ENCODE results near the gene APP.

The APP gene

DNA sequence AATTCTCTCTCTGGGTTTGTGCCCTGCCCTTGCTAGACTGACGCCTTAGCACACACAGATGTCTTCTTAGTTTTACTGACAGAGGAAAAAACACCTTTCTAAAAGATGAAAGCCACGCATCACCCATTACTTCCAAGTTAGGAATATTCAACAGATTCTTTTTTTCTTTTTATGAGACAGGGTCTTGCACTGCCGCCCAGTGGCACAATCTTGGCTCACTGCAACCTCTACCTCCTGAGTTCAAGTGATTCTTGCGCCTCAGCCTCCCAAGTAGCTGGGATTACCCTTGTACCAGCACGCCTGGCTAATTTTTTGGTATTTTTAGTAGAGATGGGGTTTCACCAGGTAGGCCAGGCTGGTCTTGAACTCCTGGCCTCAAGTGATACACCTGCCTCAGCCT is 169.2 kb downstream of the APP start:
- H4K20me1 ChIP-seq (ENCODE audit: insufficient read depth, low read length) = no peaks in the 10 kb centered on the region
- no peaks in the 10 kb centered on the region for H3K4me1 ChIP-seq (ENCODE audit: insufficient read depth, low read length)
- no peaks in the 10 kb centered on the region for H3K27me3 ChIP-seq (ENCODE audit: insufficient read depth, low read length, poor library complexity)
- no peaks in the 10 kb centered on the region for H3K9me3 ChIP-seq (ENCODE audit: insufficient read depth, low read length, severe bottlenecking)
- no peak overlapping the region for H2AFZ ChIP-seq (ENCODE audit: low read depth, low read length)
- no peak overlapping the region for H3K4me3 ChIP-seq (ENCODE audit: low read depth in 1 of 2, low read length in 2 of 2)
- no peaks in the 10 kb centered on the region for H3K36me3 ChIP-seq (ENCODE audit: insufficient read depth, low read length)
- DNase-seq (no peak), ATAC-seq (ENCODE audit: insufficient read depth, low read depth) (no peak)
- H3K27ac ChIP-seq (ENCODE audit: low read length) = no peak overlapping the region
- TF ChIP-seq, protein P1, sequence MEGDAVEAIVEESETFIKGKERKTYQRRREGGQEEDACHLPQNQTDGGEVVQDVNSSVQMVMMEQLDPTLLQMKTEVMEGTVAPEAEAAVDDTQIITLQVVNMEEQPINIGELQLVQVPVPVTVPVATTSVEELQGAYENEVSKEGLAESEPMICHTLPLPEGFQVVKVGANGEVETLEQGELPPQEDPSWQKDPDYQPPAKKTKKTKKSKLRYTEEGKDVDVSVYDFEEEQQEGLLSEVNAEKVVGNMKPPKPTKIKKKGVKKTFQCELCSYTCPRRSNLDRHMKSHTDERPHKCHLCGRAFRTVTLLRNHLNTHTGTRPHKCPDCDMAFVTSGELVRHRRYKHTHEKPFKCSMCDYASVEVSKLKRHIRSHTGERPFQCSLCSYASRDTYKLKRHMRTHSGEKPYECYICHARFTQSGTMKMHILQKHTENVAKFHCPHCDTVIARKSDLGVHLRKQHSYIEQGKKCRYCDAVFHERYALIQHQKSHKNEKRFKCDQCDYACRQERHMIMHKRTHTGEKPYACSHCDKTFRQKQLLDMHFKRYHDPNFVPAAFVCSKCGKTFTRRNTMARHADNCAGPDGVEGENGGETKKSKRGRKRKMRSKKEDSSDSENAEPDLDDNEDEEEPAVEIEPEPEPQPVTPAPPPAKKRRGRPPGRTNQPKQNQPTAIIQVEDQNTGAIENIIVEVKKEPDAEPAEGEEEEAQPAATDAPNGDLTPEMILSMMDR (IDR thresholded peaks at IDR 0.05; ENCODE audit: borderline replicate concordance, extremely low read depth, low read length, poor library complexity, severe bottlenecking) = no peak
- TF ChIP-seq EZH2 (IDR thresholded peaks at IDR 0.05; ENCODE audit: borderline replicate concordance, low read depth, low read length, severe bottlenecking) = no peak
- no peak overlapping the region for H3K9ac ChIP-seq (ENCODE audit: low read depth, low read length)
- H3K4me2 ChIP-seq (ENCODE audit: insufficient read depth, low read length) = no peak overlapping the region
- H3K79me2 ChIP-seq (ENCODE audit: insufficient read depth, low read length) = no peaks in the 10 kb centered on the region

DNA sequence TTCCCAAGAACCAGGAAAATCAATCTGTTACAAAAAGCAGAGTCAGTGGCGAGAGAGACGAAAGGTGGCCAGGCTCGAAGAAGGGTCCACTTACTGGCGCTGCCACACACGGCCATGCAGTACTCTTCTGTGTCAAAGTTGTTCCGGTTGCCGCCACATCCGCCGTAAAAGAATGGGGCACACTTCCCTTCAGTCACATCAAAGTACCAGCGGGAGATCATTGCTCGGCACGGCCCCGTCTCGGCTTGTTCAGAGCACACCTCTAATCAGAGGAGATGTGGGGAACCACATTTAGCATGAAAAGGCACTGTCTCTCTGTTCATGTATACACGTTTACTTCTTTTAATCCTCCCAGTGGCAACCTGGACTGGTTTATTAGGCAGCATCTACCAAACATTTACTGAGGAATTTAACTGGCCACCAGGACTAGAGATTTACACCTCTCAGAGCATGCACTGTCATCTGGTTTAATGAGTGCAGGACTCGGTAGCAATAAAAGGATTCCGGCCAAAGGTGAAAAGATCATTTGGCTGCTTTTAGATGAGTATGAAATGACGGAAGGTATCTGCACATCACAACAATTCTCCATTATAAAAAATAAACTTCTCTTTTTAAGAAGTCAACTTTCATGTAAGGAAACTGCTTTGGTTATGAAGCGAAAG is 170.5 kb downstream of the APP start:
- DNase-seq (no peak), ATAC-seq (ENCODE audit: insufficient read depth, low read depth) (no peak)
- H3K9me3 ChIP-seq (ENCODE audit: insufficient read depth, low read length, severe bottlenecking) = no peaks in the 10 kb centered on the region
- H3K27ac ChIP-seq (ENCODE audit: low read length) = no peak overlapping the region
- no peak overlapping the region for H3K4me2 ChIP-seq (ENCODE audit: insufficient read depth, low read length)
- H3K27me3 ChIP-seq (ENCODE audit: insufficient read depth, low read length, poor library complexity) = no peaks in the 10 kb centered on the region
- no peaks in the 10 kb centered on the region for H3K4me1 ChIP-seq (ENCODE audit: insufficient read depth, low read length)
- no peak overlapping the region for H3K9ac ChIP-seq (ENCODE audit: low read depth, low read length)
- no peak overlapping the region for H2AFZ ChIP-seq (ENCODE audit: low read depth, low read length)
- H3K4me3 ChIP-seq (ENCODE audit: low read depth in 1 of 2, low read length in 2 of 2) = no peak overlapping the region
- TF ChIP-seq EZH2 (IDR thresholded peaks at IDR 0.05; ENCODE audit: borderline replicate concordance, low read depth, low read length, severe bottlenecking) = no peak
- TF ChIP-seq, protein P1 (IDR thresholded peaks at IDR 0.05; ENCODE audit: borderline replicate concordance, extremely low read depth, low read length, poor library complexity, severe bottlenecking) = no peak
- no peaks in the 10 kb centered on the region for H3K79me2 ChIP-seq (ENCODE audit: insufficient read depth, low read length)
- no peaks in the 10 kb centered on the region for H4K20me1 ChIP-seq (ENCODE audit: insufficient read depth, low read length)
- H3K36me3 ChIP-seq (ENCODE audit: insufficient read depth, low read length) = no peaks in the 10 kb centered on the region

DNA sequence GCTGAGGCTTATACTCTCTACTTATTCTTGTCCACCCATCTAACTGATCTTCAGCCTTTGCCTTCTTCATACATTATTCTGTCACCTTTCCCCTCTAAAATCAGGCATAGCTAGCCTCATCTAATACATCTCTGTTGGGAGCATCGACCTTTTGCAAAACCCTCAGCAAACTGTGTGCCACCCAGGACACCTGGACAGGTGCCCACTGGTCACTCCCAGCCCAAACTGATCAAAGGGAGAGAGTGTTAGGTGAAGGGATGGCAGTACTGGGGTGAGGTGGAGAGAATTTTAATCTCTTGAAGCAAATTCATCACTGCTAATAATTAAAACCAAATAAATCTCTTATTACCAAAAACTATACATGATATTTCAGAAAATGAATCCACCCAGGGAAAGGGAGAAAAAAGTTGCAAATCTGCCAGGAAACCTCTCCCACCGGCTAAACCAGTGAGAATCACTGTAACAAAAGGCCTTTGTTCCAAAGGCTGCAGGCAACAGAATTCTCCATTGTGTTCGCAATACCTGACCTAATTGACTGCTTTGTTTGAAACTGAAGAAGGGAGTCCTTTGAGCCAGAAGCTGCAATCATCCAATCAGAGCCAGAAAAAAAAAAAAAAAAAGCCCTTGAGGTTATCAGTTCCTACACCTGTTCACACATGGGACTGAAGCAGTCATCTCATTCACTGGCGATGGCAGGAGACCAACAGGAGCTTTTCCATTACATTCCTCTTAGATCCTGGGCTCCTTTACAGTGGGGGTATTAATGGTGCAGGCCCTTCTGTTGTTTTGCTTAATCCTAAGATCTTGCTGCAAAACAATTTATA is 172.6 kb downstream of the APP start:
- no peak overlapping the region for H3K9ac ChIP-seq (ENCODE audit: low read depth, low read length)
- no peaks in the 10 kb centered on the region for H3K79me2 ChIP-seq (ENCODE audit: insufficient read depth, low read length)
- DNase-seq (no peak), ATAC-seq (ENCODE audit: insufficient read depth, low read depth) (no peak)
- H3K27me3 ChIP-seq (ENCODE audit: insufficient read depth, low read length, poor library complexity) = no peaks in the 10 kb centered on the region
- no peaks in the 10 kb centered on the region for H3K36me3 ChIP-seq (ENCODE audit: insufficient read depth, low read length)
- H3K4me2 ChIP-seq (ENCODE audit: insufficient read depth, low read length) = no peak overlapping the region
- H3K27ac ChIP-seq (ENCODE audit: low read length) = no peak overlapping the region
- H3K4me1 ChIP-seq (ENCODE audit: insufficient read depth, low read length) = no peaks in the 10 kb centered on the region
- H3K9me3 ChIP-seq (ENCODE audit: insufficient read depth, low read length, severe bottlenecking) = no peaks in the 10 kb centered on the region
- no peak overlapping the region for H2AFZ ChIP-seq (ENCODE audit: low read depth, low read length)
- TF ChIP-seq, protein P1 (IDR thresholded peaks at IDR 0.05; ENCODE audit: borderline replicate concordance, extremely low read depth, low read length, poor library complexity, severe bottlenecking) = no peak
- no peak for TF ChIP-seq EZH2 (IDR thresholded peaks at IDR 0.05; ENCODE audit: borderline replicate concordance, low read depth, low read length, severe bottlenecking)
- no peak overlapping the region for H3K4me3 ChIP-seq (ENCODE audit: low read depth in 1 of 2, low read length in 2 of 2)
- no peaks in the 10 kb centered on the region for H4K20me1 ChIP-seq (ENCODE audit: insufficient read depth, low read length)
